Right atrium auricular region (tissue), 2 donors: Measurements from ENCODE around the gene UNC13C. TPM values are rescaled to one million over a fixed set of nuclear protein-coding genes. Genes with fewer than 3 reads are reported as not detected.
"Not testable (repeated sequence)": the region's sequence is repeated elsewhere in the genome, so short reads cannot be mapped to it uniquely, and the experiment has no call there.

Experiments used
- DNase-seq: peaks from one replicate; pipeline ENCODE4 v3.0.0-alpha.2; 2019; ENCODE audit warnings: low spot score
- H3K27ac ChIP-seq, 2 donors: fragments of 200-600 bp; sonication (generic); 1 replicate in 1 of 2; 2 replicates in 1 of 2; pipeline ENCODE4 v1.5.1; 2016 to 2019
- H3K27me3 ChIP-seq, 2 donors: fragments of 200-600 bp; sonication (generic); one replicate each; pipeline versions ENCODE4 v1.5.1 to v1.6.0; 2017 to 2019
- H3K36me3 ChIP-seq: fragments of 200-600 bp; sonication (generic); one replicate; pipeline ENCODE4 v1.5.1; 2016
- H3K4me1 ChIP-seq, 2 donors: fragments of 200-600 bp; sonication (generic); one replicate each; pipeline versions ENCODE4 v1.5.1 to v1.6.0; 2017 to 2019
- H3K4me3 ChIP-seq, 2 donors: fragments of 200-600 bp; sonication (generic); 1 replicate in 1 of 2; 2 replicates in 1 of 2; pipeline ENCODE4 v1.5.1; 2017 to 2019; ENCODE audit warnings: mild to moderate bottlenecking in 1 of 2, moderate library complexity in 1 of 2
- H3K9me3 ChIP-seq, 2 donors: fragments of 200-600 bp; sonication (generic); one replicate each; pipeline ENCODE4 v1.5.1; 2019
- CTCF ChIP-seq, 2 donors: fragments of 200-600 bp; sonication (generic); IDR thresholded peaks; one replicate each; pipeline ENCODE4 v1.5.1; 2019; ENCODE audit warnings: antibody characterized with exemption in 2 of 2
- total RNA-seq, 2 donors: library from RNA; depleted of rRNA; stranded (reverse); fragments of >200 nt; gene quantifications; one replicate each; pipeline ENCODE4 v1.1.0, GENCODE V29; 2016

UNC13C gene
- under 1 TPM; 0.19 to 0.31 TPM for total RNA-seq

- no peaks in the 10 kb centered on the region for H3K4me1 ChIP-seq
- H3K27me3 ChIP-seq, result peaks cover 0 to 2% of the 10 kb centered on the region in 2 donors
- peak within 1 kb of the TSS; percentile 1 to 31 for H3K4me3 ChIP-seq
- no peaks in the 10 kb centered on the region for H3K9me3 ChIP-seq
- DNase-seq, result no peak
- no peak for TF ChIP-seq CTCF (IDR thresholded peaks at IDR 0.05)
- no peaks in the 10 kb centered on the region for H3K36me3 ChIP-seq
- H3K27ac ChIP-seq, result no peak within 1 kb of the TSS
Observed at GRCh38 chr15:53978253-53978906, at the start of gene UNC13C. Gene UNC13C, plus strand, starts transcription at chr15:53978441. Its CDS starts 34,463 bp downstream, at chr15:54012904.

GRCh38 chr15:53936137-53936536, 42.1 kb upstream of the UNC13C start:
- no peak for TF ChIP-seq CTCF (IDR thresholded peaks at IDR 0.05)
- H3K9me3 ChIP-seq, result peaks cover 0 to 24% of the 10 kb centered on the region in 2 donors
- H3K4me1 ChIP-seq, result no peaks in the 10 kb centered on the region
- no peak overlapping the region for H3K27ac ChIP-seq
- DNase-seq, result no peak
- no peaks in the 10 kb centered on the region for H3K27me3 ChIP-seq
- no peaks in the 10 kb centered on the region for H3K36me3 ChIP-seq
- no peak overlapping the region for H3K4me3 ChIP-seq

- not testable (repeated sequence) for H3K4me1 ChIP-seq, H3K36me3 ChIP-seq, DNase-seq, H3K27ac ChIP-seq, H3K4me3 ChIP-seq, H3K27me3 ChIP-seq
- peaks cover 0 to 24% of the 10 kb centered on the region in 2 donors for H3K9me3 ChIP-seq
Observed at GRCh38 chr15:53937632-53938031, 40.6 kb upstream of the UNC13C start.

- no peaks in the 10 kb centered on the region for H3K36me3 ChIP-seq
- H3K27ac ChIP-seq, result no peak overlapping the region
- no peaks in the 10 kb centered on the region for H3K4me1 ChIP-seq
- no peak overlapping the region for H3K4me3 ChIP-seq
- H3K27me3 ChIP-seq, result no peaks in the 10 kb centered on the region
- no peak for DNase-seq
- TF ChIP-seq CTCF (IDR thresholded peaks at IDR 0.05), result no peak
- peaks cover 0 to 7% of the 10 kb centered on the region in 2 donors for H3K9me3 ChIP-seq
Observed at GRCh38 chr15:53950572-53950971, 27.7 kb upstream of the UNC13C start.

GRCh38 chr15:53955396-53955795, 22.8 kb upstream of the UNC13C start:
- Histone ChIP-seq H3K4me1 (no peaks in the 10 kb centered on the region), H3K36me3 (no peaks in the 10 kb centered on the region), H3K9me3 (no peaks in the 10 kb centered on the region), H3K4me3 (no peak overlapping the region), H3K27me3 (no peaks in the 10 kb centered on the region), H3K27ac (no peak overlapping the region)
- TF ChIP-seq CTCF (IDR thresholded peaks at IDR 0.05), result no peak
- DNase-seq, result no peak

- Histone ChIP-seq H3K4me1 (no peaks in the 10 kb centered on the region), H3K4me3 (no peak overlapping the region), H3K27ac (no peak overlapping the region), H3K36me3 (no peaks in the 10 kb centered on the region), H3K27me3 (no peaks in the 10 kb centered on the region), H3K9me3 (no peaks in the 10 kb centered on the region)
- DNase-seq, result no peak
- TF ChIP-seq CTCF (IDR thresholded peaks at IDR 0.05), result peak in 1 of 2 donors; percentile 63
Observed at GRCh38 chr15:53962646-53963561, 15.3 kb upstream of the UNC13C start.
